Tongue (tissue), 2 donors: Measurements from ENCODE around the gene ANKRD31. TPM values are rescaled to one million over a fixed set of nuclear protein-coding genes. Genes with fewer than 3 reads are reported as not detected.
A peak's percentile ranks its signal among the peaks of the same experiment; 100 is the strongest.

Source experiments
- DNase-seq: peaks from one replicate; pipeline ENCODE4 v3.0.0-alpha.2; 2015
- total RNA-seq: library from RNA; depleted of rRNA; stranded (reverse); fragments of >200 nt; gene quantifications from one replicate; pipeline ENCODE4 v1.2.3, GENCODE V29; 2014

The ANKRD31 gene
- total RNA-seq, 1 donor from 2014 or later: 0.51 TPM

- no peak for DNase-seq
Observed at GRCh38 chr5:75059912-75060545, 176.6 kb downstream of the ANKRD31 start.

DNA sequence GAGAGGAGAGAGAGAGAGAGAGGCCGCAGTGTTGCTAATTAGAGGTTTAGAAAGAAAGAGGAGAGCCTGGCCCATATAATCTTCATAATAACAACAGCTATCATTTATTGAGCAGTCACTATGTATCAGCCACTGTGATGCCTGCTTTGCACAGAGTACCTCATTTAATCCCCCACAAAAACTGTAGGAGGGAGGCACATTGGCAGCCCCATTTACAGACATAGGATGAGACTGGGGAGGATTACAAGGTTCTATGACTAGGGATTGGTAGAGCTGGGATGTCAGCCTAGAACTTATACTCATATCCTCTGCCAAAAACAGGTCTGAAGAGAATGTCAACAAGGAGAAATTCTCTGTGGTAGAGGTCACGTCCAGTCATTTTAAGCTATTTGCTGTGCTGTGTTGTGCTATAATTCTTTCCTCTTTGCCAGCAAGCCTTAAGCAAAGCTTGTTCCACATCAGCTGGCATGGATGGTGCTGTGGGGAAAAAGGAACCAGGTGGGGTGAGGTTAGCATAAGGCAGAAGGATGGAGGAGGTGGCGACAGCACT lies 177.6 kb downstream of the ANKRD31 start:
- DNase-seq: no peak

GRCh38 chr5:75057561-75057960 lies 179.1 kb downstream of the ANKRD31 start:
- no peak for DNase-seq

DNA sequence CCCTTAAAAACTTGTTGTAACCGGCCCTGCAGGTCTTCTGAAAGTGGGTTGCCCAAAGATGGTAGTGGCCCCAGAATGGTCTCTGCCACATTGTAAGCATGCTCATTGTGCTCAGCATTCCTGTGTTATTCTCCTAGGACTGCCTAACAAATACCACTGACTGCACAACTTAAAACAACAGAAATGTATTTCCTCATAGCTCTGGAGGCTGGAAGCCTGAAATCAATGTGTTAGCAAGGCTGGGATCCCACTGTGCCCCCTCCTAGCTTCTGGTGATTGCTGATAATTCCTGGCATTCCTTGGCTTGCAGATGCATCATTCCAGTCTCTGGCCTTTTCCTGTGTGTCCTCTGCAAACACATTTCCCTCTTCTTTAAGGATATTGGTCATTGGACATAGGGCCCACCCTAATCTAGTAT lies 180.9 kb downstream of the ANKRD31 start:
- no peak for DNase-seq

DNA sequence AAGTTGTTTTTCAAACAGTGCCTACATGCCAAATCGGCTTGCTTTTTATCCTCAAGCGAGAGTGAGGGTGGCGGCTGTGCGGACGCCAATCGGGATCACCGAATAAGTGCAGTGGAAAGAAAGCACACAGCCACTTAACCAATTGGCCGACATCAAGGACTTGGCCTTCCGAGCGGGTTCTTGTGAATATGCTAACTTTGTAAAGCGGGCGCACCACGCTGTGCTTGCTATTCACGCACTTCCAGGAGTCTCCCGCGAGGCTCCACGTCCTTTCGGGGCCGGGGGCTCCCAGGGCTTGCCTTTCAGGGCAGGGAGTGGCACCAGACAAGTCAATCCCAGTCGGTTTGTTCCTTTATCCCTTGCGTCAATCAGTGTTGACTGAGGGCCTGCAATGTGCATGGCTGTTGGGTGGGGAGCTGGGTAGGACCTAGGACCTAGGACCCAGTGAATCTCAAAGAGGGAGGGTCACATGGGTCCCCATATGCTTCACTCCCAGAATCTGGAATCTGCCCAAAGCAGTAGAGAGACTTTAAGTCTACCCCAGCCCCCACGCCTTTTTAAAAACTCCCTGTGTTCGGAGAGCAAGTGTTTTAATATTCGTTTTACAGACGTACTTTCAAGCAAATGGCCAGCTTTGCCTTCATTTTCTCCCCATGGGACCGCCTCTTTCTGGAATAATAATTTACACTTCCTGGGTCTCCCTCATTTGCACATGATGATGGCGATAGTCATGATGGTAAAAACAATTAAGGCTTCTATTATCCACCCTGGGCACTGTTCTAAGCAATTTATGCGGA lies 182.3 kb downstream of the ANKRD31 start:
- DNase-seq: peak; percentile 57

GRCh38 chr5:75053304-75054133 lies 183.2 kb downstream of the ANKRD31 start:
- peak; percentile 72 for DNase-seq

DNA sequence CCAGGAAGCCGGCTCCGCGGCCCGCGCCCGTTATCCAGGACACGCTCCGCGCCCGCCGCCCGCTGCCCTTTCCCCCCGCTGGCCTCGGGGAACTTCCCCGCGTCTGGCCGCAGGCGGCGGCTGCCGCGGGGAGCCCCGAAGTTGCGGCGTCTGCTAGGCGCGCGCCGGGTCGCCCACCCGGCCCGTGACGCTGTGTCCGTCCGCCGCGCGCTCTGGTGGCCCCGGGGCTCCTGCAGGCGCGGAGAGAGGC lies 183.7 kb downstream of the ANKRD31 start:
- no peak for DNase-seq

- peak; percentile 55 for DNase-seq
Observed at GRCh38 chr5:75052192-75053053, 184.3 kb downstream of the ANKRD31 start, which contains the start of gene GCNT4. GCNT4 (minus strand) TSS chr5:75052558; CDS start chr5:75030037, 22,521 bp downstream.

- DNase-seq: no peak
Observed at GRCh38 chr5:75051217-75051751, 185.4 kb downstream of the ANKRD31 start.

DNA sequence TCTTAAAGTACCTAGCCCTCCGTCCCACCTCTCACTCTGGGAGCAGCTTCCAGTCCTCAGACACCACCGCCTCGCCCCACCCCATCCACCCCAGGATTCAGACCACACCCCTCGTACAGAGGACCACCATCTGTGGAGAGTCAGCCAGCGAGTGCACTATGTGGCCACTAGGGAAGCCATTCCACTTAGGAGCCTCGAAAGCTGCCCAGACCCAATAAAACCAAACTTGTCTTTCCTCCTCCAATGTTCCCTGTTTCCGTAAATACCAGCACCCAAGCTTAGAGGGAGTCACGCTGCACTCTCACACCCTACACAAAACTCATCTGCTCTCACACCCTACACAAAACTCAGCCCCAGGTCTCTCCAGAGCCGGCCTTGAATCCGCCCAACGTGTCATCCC lies 186.3 kb downstream of the ANKRD31 start:
- peak; percentile 21 for DNase-seq

- DNase-seq: peak; percentile 24
Observed at GRCh38 chr5:75049456-75050351, 187.0 kb downstream of the ANKRD31 start.

DNA sequence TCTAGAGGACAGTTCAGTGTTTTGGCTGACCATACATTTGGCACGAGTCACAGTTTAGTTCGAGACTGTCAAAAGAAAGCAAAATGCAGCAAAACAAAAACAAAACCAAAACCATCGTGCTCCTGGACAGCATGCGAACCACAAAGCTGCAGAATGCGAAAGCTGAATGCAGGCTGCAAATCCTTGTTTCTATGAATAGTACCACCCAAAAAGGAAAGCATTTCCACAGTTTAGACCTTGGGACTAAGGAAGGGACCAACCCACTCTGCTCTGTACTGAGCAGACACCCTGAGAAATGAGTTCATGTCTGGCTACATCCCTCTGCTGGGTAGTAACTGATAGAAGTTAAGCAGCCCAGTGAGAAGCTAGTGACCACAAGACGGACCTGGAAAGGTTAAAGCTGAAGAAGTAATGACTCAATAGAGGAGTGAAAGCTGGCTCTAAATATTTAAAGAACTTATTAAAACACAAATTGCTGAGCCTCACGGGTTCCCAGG lies 188.2 kb downstream of the ANKRD31 start:
- no peak for DNase-seq

DNA sequence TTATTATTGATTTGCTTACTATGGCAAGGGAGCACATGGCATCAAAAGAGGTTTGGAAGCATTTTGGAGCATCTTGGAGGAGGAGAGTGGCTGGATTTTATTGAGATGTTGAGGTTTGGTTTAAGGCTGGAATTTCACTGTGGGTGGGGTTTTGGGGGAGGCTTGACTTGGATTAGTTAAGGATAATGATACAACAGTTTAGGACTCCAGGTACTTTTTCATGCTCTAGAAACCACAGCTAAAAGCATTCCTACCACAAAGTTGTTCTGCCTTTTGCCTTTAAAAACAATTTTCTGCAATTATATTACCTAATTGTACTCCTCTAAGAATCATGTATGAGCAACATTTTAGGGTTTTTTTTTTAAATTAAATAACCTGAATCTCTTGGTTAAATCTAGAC lies 189.3 kb downstream of the ANKRD31 start:
- DNase-seq: no peak

- no peak for DNase-seq
Observed at GRCh38 chr5:75046366-75047142, 190.1 kb downstream of the ANKRD31 start.

GRCh38 chr5:75045071-75045470 lies 191.6 kb downstream of the ANKRD31 start:
- DNase-seq: no peak

DNA sequence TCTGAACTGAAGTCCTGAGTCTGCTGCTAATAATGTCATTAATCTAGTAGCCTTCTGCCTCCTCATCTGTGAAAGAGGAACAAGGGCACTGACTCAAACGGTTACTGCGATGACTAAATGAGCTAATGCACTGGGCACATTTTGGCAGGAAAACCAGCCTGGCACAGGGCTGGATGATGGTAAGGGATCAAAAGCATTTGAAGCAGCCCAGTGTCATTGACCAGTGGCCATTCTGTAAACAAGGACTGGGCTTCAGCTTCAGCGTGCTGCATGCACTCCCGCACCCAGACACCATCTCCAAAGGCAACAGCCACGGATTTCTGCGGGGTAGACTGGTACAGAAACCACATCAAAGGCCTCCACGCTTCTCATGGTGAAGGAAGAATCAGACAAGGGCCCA lies 192.3 kb downstream of the ANKRD31 start:
- DNase-seq: no peak

- no peak for DNase-seq
Observed at GRCh38 chr5:75043633-75044264, 192.9 kb downstream of the ANKRD31 start.

GRCh38 chr5:75042522-75042921 lies 194.2 kb downstream of the ANKRD31 start:
- peak; percentile 24 for DNase-seq

GRCh38 chr5:75040973-75041372 lies 195.7 kb downstream of the ANKRD31 start:
- no peak for DNase-seq
